Measurements from ENCODE around the gene C3orf20. TPM values are rescaled to one million over a fixed set of nuclear protein-coding genes. Genes with fewer than 3 reads are reported as not detected.

The C3orf20 gene
- total and polyA plus RNA-seq, 2 of the 13 experiments (the other 11 are each of a cell fraction or from before 2014, with no cell fraction given), result 0.03 to 0.04 TPM

- H3K27ac ChIP-seq (ENCODE audit: extremely low read length, insufficient read depth, low read length), result no peak overlapping the region
- no peaks in the 10 kb centered on the region for H3K4me1 ChIP-seq (ENCODE audit: insufficient read depth, low read length)
- intact Hi-C loops (cut with micrococcal nuclease; ENCODE audit: unreplicated experiment) (no loop called here), in situ Hi-C loops (cut with HindIII; ENCODE audit: extremely low pct_ligation_motif_present, low pct_unique_long_range_greater_than_20kb) (no loop called here)
- no peak overlapping the region for H3K4me3 ChIP-seq (replicated peaks in 1 of 3; ENCODE audit: insufficient read depth in 1 of 3, low read depth in 2 of 3, low read length in 3 of 3)
- H4K20me1 ChIP-seq (ENCODE audit: insufficient read depth, low read length), result no peaks in the 10 kb centered on the region
- ChIA-PET CTCF (ENCODE audit: low intra/inter-chr PET ratio, low total read pairs) (no interaction called here), POLR2A (no interaction called here)
- H2AFZ ChIP-seq (ENCODE audit: low read length), result no peak overlapping the region
- 4% methylated on average over 5 of the region's 5 CpGs for WGBS (ENCODE audit: low lambda C conversion rate)
- H3K27me3 ChIP-seq (ENCODE audit: control insufficient read depth in 1 of 2, insufficient read depth in 2 of 2, low read length in 2 of 2), result no peaks in the 10 kb centered on the region
- no TSS peak for BruUV-seq (replicated peaks)
- H3K9ac ChIP-seq (ENCODE audit: insufficient read depth, low read depth, low read length), result no peak overlapping the region
- no peaks in the 10 kb centered on the region for H3K79me2 ChIP-seq (ENCODE audit: insufficient read depth, low read length)
- FAIRE-seq, result no peak
- no peak for DNase-seq (ENCODE audit: low spot score)
- H3K4me2 ChIP-seq (ENCODE audit: low read depth, low read length), result no peak overlapping the region
- H3K36me3 ChIP-seq (replicated peaks in 1 of 2; ENCODE audit: control insufficient read depth in 1 of 2, insufficient read depth in 2 of 2, low read length in 2 of 2), result no peaks in the 10 kb centered on the region
- no peak for ATAC-seq
- no peaks in the 10 kb centered on the region for H3K9me3 ChIP-seq (ENCODE audit: low read length)
- TF ChIP-seq, protein P1, sequence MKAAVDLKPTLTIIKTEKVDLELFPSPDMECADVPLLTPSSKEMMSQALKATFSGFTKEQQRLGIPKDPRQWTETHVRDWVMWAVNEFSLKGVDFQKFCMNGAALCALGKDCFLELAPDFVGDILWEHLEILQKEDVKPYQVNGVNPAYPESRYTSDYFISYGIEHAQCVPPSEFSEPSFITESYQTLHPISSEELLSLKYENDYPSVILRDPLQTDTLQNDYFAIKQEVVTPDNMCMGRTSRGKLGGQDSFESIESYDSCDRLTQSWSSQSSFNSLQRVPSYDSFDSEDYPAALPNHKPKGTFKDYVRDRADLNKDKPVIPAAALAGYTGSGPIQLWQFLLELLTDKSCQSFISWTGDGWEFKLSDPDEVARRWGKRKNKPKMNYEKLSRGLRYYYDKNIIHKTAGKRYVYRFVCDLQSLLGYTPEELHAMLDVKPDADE (CRISPR knock-in tag; IDR thresholded peaks at IDR 0.05), result no peak
- TF ChIP-seq ZNF20 (CRISPR knock-in tag; IDR thresholded peaks at IDR 0.05) (no peak), THYN1 (CRISPR knock-in tag; IDR thresholded peaks at IDR 0.05; ENCODE audit: borderline replicate concordance, low read depth) (no peak), IKZF4 (CRISPR knock-in tag; IDR thresholded peaks at IDR 0.05; ENCODE audit: borderline replicate concordance, low read depth, not compliant biosample characterization) (no peak), ZNF44 (CRISPR knock-in tag; IDR thresholded peaks at IDR 0.05) (no peak), MEF2D (CRISPR knock-in tag; IDR thresholded peaks at IDR 0.05) (no peak), DRAP1 (CRISPR knock-in tag; IDR thresholded peaks at IDR 0.05) (no peak), RBM22 (optimal IDR thresholded peaks at IDR 0.05; ENCODE audit: low read length) (no peak), SNAPC2 (CRISPR knock-in tag; IDR thresholded peaks at IDR 0.05) (no peak), TBP (CRISPR knock-in tag; IDR thresholded peaks at IDR 0.05) (no peak), NRL (CRISPR knock-in tag; IDR thresholded peaks at IDR 0.05; ENCODE audit: borderline replicate concordance) (no peak), CAMTA2 (CRISPR knock-in tag; IDR thresholded peaks at IDR 0.05; ENCODE audit: borderline replicate concordance) (no peak), RCOR2 (CRISPR knock-in tag; IDR thresholded peaks at IDR 0.05) (no peak), POLR2G (IDR thresholded peaks at IDR 0.05; ENCODE audit: low read depth, low read length) (no peak), SOX6 (IDR thresholded peaks at IDR 0.05) (no peak), SOX6 (CRISPR knock-in tag; IDR thresholded peaks at IDR 0.05) (no peak)
- TF ChIP-seq, protein P2, sequence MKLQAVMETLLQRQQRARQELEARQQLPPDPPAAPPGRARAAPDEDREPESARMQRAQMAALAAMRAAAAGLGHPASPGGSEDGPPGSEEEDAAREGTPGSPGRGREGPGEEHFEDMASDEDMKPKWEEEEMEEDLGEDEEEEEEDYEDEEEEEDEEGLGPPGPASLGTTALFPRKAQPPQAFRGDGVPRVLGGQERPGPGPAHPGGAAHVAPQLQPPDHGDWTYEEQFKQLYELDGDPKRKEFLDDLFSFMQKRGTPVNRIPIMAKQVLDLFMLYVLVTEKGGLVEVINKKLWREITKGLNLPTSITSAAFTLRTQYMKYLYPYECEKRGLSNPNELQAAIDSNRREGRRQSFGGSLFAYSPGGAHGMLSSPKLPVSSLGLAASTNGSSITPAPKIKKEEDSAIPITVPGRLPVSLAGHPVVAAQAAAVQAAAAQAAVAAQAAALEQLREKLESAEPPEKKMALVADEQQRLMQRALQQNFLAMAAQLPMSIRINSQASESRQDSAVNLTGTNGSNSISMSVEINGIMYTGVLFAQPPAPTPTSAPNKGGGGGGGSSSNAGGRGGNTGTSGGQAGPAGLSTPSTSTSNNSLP (IDR thresholded peaks at IDR 0.05; ENCODE audit: low read depth, low read length), result no peak
- TF ChIP-seq, protein P3, sequence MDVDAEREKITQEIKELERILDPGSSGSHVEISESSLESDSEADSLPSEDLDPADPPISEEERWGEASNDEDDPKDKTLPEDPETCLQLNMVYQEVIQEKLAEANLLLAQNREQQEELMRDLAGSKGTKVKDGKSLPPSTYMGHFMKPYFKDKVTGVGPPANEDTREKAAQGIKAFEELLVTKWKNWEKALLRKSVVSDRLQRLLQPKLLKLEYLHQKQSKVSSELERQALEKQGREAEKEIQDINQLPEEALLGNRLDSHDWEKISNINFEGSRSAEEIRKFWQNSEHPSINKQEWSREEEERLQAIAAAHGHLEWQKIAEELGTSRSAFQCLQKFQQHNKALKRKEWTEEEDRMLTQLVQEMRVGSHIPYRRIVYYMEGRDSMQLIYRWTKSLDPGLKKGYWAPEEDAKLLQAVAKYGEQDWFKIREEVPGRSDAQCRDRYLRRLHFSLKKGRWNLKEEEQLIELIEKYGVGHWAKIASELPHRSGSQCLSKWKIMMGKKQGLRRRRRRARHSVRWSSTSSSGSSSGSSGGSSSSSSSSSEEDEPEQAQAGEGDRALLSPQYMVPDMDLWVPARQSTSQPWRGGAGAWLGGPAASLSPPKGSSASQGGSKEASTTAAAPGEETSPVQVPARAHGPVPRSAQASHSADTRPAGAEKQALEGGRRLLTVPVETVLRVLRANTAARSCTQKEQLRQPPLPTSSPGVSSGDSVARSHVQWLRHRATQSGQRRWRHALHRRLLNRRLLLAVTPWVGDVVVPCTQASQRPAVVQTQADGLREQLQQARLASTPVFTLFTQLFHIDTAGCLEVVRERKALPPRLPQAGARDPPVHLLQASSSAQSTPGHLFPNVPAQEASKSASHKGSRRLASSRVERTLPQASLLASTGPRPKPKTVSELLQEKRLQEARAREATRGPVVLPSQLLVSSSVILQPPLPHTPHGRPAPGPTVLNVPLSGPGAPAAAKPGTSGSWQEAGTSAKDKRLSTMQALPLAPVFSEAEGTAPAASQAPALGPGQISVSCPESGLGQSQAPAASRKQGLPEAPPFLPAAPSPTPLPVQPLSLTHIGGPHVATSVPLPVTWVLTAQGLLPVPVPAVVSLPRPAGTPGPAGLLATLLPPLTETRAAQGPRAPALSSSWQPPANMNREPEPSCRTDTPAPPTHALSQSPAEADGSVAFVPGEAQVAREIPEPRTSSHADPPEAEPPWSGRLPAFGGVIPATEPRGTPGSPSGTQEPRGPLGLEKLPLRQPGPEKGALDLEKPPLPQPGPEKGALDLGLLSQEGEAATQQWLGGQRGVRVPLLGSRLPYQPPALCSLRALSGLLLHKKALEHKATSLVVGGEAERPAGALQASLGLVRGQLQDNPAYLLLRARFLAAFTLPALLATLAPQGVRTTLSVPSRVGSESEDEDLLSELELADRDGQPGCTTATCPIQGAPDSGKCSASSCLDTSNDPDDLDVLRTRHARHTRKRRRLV (CRISPR knock-in tag; IDR thresholded peaks at IDR 0.05), result no peak
These were observed 66.0 kb downstream of the C3orf20 start for GRCh38 chr3:14740983-14741382.

All from HepG2 (cell line).